ENCODE measurements around the gene BICRAL.

Gene BICRAL

DNA sequence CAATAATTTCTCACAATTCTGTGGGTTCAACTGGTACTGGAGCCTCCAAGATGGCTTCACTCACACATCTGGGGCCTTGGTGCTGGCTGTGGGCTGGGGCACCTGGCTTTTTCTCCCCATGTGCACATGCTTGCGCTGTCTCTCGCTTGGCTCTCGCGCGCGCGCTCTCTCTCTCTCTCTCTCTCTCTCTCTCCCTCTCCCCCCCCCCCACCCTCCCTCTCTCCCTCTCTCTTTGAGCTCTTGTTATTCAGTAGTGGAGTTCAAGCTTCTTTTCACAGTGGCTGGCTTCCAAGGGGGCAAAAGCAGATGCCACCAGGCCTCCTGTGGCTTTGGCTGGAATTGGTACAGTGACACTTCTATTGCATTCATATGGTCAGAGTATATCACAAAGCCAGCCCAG, 25.1 kb upstream of the BICRAL start:
- no peaks in the 10 kb centered on the region for H4K20me1 ChIP-seq (ENCODE audit: insufficient read depth)
- no peak overlapping the region for H3K27ac ChIP-seq
- H3K4me3 ChIP-seq (IDR thresholded peaks at IDR 0.05; ENCODE audit: insufficient read depth, low read depth, low read length): no peak overlapping the region
- no peaks in the 10 kb centered on the region for H3K79me2 ChIP-seq (ENCODE audit: insufficient read depth, low read depth)
- H3K36me3 ChIP-seq (ENCODE audit: insufficient read depth): no peaks in the 10 kb centered on the region
- no peak overlapping the region for H3K4me2 ChIP-seq
- H3K9ac ChIP-seq: no peak overlapping the region
- TF ChIP-seq, protein P1, sequence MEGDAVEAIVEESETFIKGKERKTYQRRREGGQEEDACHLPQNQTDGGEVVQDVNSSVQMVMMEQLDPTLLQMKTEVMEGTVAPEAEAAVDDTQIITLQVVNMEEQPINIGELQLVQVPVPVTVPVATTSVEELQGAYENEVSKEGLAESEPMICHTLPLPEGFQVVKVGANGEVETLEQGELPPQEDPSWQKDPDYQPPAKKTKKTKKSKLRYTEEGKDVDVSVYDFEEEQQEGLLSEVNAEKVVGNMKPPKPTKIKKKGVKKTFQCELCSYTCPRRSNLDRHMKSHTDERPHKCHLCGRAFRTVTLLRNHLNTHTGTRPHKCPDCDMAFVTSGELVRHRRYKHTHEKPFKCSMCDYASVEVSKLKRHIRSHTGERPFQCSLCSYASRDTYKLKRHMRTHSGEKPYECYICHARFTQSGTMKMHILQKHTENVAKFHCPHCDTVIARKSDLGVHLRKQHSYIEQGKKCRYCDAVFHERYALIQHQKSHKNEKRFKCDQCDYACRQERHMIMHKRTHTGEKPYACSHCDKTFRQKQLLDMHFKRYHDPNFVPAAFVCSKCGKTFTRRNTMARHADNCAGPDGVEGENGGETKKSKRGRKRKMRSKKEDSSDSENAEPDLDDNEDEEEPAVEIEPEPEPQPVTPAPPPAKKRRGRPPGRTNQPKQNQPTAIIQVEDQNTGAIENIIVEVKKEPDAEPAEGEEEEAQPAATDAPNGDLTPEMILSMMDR (conservative IDR thresholded peaks at IDR 0.05; ENCODE audit: low read depth, low read length): no peak
- H2AFZ ChIP-seq (ENCODE audit: low read depth): no peak overlapping the region
- no peaks in the 10 kb centered on the region for H3K27me3 ChIP-seq (ENCODE audit: insufficient read depth, low read depth)
- H3K4me1 ChIP-seq (ENCODE audit: low read depth, poor library complexity, severe bottlenecking): no peaks in the 10 kb centered on the region

DNA sequence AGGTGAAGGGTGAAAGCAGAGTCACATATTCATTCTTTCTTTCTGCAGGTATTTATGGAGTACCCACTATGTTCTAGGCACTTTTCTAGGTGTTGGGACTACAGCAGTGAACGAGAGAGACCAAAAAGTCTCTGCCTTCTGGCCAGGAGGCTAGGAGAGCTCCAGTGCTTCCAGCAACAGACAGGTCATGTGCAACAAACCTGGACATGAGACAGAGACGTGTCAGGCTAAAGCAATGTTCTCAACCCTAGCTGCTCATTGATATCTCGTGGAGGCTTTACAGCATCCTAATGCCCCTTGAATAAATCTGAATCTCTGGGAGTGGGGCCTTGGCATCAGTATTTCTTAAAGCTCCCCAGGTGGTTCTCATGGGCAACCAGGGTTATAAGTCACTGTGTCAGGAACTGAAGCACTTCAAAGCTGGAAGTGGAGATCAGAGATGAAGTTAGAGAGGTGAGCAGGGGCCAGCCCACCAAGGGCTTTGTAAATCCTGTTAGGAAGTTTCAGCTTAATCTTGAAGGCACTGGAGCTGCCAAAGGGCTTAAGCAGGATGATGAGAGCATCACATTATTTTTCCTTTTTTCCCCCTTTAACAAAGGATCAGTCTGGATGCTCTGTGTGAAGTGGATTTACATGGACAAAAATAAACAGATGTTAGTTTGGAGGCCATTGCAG, 23.0 kb upstream of the BICRAL start:
- H2AFZ ChIP-seq (ENCODE audit: low read depth): no peak overlapping the region
- no peaks in the 10 kb centered on the region for H3K27me3 ChIP-seq (ENCODE audit: insufficient read depth, low read depth)
- H3K4me1 ChIP-seq (ENCODE audit: low read depth, poor library complexity, severe bottlenecking): no peaks in the 10 kb centered on the region
- H3K4me3 ChIP-seq (IDR thresholded peaks at IDR 0.05; ENCODE audit: insufficient read depth, low read depth, low read length): no peak overlapping the region
- TF ChIP-seq, protein P1 (conservative IDR thresholded peaks at IDR 0.05; ENCODE audit: low read depth, low read length): no peak
- no peak overlapping the region for H3K9ac ChIP-seq
- no peaks in the 10 kb centered on the region for H3K79me2 ChIP-seq (ENCODE audit: insufficient read depth, low read depth)
- no peak overlapping the region for H3K4me2 ChIP-seq
- no peak overlapping the region for H3K27ac ChIP-seq
- no peaks in the 10 kb centered on the region for H3K36me3 ChIP-seq (ENCODE audit: insufficient read depth)
- H4K20me1 ChIP-seq (ENCODE audit: insufficient read depth): no peaks in the 10 kb centered on the region

DNA sequence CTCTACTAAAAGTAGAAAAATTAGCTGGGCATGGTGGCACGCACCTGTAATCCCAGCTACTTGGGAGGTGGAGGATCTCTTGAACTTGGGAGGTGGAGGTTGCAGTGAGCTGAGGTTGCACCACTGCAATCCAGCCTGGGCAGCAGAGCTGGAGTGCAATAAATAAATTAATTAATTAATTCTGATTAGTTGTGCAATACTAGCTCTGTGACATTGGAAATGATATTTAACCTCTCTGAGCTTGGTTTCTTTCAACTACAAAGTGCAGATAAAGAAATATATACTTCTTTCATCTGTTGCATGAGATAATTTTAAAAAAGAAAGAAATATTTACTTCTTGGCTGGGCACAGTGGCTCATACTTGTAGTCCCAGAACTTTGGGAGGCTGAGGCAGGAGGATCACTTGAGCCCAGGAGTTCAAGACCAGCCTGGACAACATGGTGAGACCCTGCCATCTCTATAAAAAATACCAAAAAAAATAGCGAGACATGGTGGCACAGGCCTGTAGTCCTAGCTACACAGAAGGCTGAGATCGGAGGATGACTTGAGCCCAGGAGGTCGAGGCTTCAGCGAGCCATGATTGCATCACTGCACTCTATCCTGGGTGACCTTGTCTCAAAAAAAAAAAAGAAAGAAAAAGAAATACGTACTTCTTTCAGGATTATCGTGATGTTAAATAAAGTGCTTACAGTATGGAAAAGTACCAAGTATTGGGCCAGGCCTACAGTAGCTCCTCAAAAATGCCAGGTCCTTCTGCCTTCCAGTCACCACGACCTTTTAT, 20.4 kb upstream of the BICRAL start:
- H3K36me3 ChIP-seq (ENCODE audit: insufficient read depth): no peaks in the 10 kb centered on the region
- TF ChIP-seq, protein P1 (conservative IDR thresholded peaks at IDR 0.05; ENCODE audit: low read depth, low read length): no peak
- H4K20me1 ChIP-seq (ENCODE audit: insufficient read depth): no peaks in the 10 kb centered on the region
- H3K9ac ChIP-seq: no peak overlapping the region
- H3K27ac ChIP-seq: no peak overlapping the region
- H2AFZ ChIP-seq (ENCODE audit: low read depth): no peak overlapping the region
- no peaks in the 10 kb centered on the region for H3K27me3 ChIP-seq (ENCODE audit: insufficient read depth, low read depth)
- no peak overlapping the region for H3K4me2 ChIP-seq
- H3K4me3 ChIP-seq (IDR thresholded peaks at IDR 0.05; ENCODE audit: insufficient read depth, low read depth, low read length): no peak overlapping the region
- H3K79me2 ChIP-seq (ENCODE audit: insufficient read depth, low read depth): no peaks in the 10 kb centered on the region
- no peaks in the 10 kb centered on the region for H3K4me1 ChIP-seq (ENCODE audit: low read depth, poor library complexity, severe bottlenecking)

DNA sequence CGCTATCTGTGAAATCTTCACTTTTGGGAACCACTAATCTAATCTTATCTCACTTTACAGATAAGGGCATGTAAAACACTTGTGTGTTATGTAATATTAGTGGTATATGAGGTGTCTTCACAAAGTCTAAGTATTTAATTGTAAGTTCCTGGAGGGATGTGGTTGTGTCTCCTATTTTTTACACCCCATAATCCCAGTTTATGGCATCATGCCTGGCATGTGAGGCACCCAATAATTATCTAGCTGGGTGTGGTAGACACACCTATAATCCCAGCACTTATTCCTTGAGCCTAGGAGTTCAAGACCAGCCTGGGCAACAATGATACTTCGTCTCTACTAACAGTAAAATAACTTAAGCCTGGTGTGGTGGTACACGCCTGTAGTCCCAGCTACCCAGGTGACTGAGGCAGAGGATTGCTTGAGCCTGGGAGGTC, 19.4 kb upstream of the BICRAL start:
- no peak overlapping the region for H3K9ac ChIP-seq
- H2AFZ ChIP-seq (ENCODE audit: low read depth): no peak overlapping the region
- H4K20me1 ChIP-seq (ENCODE audit: insufficient read depth): no peaks in the 10 kb centered on the region
- H3K27ac ChIP-seq: no peak overlapping the region
- H3K79me2 ChIP-seq (ENCODE audit: insufficient read depth, low read depth): no peaks in the 10 kb centered on the region
- H3K4me2 ChIP-seq: no peak overlapping the region
- no peaks in the 10 kb centered on the region for H3K27me3 ChIP-seq (ENCODE audit: insufficient read depth, low read depth)
- H3K36me3 ChIP-seq (ENCODE audit: insufficient read depth): no peaks in the 10 kb centered on the region
- TF ChIP-seq, protein P1 (conservative IDR thresholded peaks at IDR 0.05; ENCODE audit: low read depth, low read length): no peak
- no peak overlapping the region for H3K4me3 ChIP-seq (IDR thresholded peaks at IDR 0.05; ENCODE audit: insufficient read depth, low read depth, low read length)
- no peaks in the 10 kb centered on the region for H3K4me1 ChIP-seq (ENCODE audit: low read depth, poor library complexity, severe bottlenecking)

All from KMS-11 (cell line).